Transverse colon (tissue), 4 donors: ENCODE data around the gene IZUMO4.

ENCODE experiments used
- POLR2AphosphoS5 ChIP-seq, 3 donors: sonication (generic); formaldehyde crosslinking; IDR thresholded peaks; one replicate each; pipeline ENCODE4 v1.6.1; 2016; ENCODE audit warnings: antibody characterized with exemption in 3 of 3
- TF ChIP-seq, protein P1 (sequence below), 5 experiments: fragments of 200-600 bp in 3 of 5; fragments of 450-650 bp in 2 of 5; sonication (generic) in 3 of 5; IDR thresholded peaks; 1 replicate in 2 of 5; 2 replicates in 3 of 5; pipeline ENCODE4 v1.5.1; 2016 to 2017; ENCODE audit warnings: antibody characterized with exemption in 5 of 5, inconsistent platforms in 3 of 5, mild to moderate bottlenecking in 2 of 5, moderate library complexity in 1 of 5

DNA sequence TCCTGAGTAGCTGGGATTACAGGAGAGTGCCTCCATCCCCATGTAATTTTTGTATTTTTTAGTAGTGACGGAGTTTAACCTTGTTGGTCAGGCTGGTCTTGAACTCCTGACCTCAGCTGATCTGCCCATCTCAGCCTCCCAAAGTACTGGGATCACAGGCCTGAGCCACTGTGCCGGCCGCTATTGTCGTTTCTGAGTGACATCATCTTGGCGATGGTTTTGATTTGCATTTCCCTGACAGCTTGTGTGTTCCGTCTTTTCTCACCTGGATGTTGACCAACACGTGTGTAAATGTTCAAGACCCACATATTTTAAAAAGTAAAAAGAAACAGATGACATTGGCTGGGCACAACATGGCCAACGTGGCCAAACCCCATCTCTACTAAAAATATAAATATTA lies 32.9 kb upstream of the IZUMO4 start:
- TF ChIP-seq, protein P1, sequence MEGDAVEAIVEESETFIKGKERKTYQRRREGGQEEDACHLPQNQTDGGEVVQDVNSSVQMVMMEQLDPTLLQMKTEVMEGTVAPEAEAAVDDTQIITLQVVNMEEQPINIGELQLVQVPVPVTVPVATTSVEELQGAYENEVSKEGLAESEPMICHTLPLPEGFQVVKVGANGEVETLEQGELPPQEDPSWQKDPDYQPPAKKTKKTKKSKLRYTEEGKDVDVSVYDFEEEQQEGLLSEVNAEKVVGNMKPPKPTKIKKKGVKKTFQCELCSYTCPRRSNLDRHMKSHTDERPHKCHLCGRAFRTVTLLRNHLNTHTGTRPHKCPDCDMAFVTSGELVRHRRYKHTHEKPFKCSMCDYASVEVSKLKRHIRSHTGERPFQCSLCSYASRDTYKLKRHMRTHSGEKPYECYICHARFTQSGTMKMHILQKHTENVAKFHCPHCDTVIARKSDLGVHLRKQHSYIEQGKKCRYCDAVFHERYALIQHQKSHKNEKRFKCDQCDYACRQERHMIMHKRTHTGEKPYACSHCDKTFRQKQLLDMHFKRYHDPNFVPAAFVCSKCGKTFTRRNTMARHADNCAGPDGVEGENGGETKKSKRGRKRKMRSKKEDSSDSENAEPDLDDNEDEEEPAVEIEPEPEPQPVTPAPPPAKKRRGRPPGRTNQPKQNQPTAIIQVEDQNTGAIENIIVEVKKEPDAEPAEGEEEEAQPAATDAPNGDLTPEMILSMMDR (IDR thresholded peaks at IDR 0.05) = no peak
- TF ChIP-seq POLR2AphosphoS5 (IDR thresholded peaks at IDR 0.05) = no peak
